GM21528 (cell line): ENCODE results near the gene CFAP126.
"Not testable (repeated sequence)": the region's sequence is repeated elsewhere in the genome, so short reads cannot be mapped to it uniquely, and the experiment has no call there.

Source experiments
- ATAC-seq: cut with Tn5 transposase; IDR thresholded peaks from one replicate; pipeline ENCODE4 v1.9.1; 2021; ENCODE audit warnings: mild to moderate bottlenecking, moderate library complexity; ENCODE audit not compliant: unreplicated experiment, low FRiP score

The CFAP126 gene, protein sequence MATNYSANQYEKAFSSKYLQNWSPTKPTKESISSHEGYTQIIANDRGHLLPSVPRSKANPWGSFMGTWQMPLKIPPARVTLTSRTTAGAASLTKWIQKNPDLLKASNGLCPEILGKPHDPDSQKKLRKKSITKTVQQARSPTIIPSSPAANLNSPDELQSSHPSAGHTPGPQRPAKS

DNA sequence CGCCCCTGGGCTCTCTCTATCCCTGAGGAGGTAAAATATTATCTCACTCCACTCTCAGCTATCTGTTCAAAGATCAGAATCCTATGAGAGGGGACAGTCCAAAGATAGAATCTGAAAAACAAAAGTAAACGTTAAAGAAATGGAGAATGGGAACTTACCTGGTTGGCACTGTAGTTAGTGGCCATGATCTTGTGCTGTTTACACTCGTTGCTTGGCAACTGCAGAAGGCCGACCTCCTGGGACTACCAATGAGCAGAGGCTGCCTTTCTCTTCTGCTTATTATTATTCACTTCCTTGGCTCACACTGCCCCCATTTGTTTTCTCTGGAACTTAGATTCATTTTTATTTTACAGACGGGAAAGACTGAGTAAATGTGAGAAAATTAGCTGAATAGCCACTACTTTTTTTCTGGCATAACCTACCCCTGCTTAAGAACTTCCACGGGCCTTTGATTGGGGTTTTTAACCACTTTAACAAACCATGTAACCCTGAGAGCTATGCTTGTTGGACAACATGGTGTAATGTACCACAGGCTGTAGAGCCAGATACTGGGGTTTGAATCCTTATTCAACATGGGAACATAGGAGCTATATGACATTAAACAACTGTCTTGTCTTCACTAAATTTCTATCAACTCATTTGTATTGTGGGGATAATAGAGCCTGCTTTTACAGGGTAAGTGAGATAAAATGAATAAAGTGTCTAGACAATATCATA is at the start of gene CFAP126:
CFAP126 (minus strand) TSS at position 193 of the 717 bp plus-strand sequence; CDS start at position 185, 8 bp downstream.
- ATAC-seq: peak; percentile 86

DNA sequence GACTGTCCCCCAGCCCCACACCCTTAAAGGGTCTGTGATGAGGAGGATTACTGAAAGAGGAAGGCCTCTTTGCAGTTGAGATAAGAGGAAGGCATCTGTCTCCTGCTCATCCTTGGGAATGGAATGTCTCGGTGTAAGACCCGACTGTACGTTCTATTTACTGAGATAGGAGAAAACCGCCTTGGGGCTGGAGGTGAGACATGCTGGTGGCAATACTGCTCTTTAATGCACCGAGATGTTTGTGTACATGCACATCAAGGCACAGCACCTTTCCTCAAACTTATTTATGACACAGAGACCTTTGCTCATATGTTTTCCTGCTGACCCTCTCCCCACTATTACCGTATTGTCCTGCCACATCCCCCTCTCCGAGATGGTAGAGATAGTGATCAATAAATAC is 45.4 kb upstream of the CFAP126 start:
- ATAC-seq: not testable (repeated sequence)

DNA sequence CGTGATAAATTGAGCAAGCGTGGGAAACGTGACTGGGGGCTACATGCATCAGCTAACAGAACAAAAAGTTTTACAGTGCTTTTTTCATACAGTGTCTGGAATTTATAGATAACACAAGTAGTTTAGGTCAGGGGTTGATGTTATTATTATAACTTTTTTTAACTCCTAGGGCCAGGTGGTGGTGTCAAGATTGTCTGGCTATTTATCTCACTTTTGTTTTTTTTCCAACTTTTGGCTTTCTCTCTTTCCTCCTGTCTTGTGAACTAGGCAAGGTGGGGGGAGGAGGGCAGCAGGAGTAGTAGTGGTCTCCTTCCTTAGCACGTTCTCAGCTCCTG is 42.9 kb upstream of the CFAP126 start:
- ATAC-seq: not testable (repeated sequence)

DNA sequence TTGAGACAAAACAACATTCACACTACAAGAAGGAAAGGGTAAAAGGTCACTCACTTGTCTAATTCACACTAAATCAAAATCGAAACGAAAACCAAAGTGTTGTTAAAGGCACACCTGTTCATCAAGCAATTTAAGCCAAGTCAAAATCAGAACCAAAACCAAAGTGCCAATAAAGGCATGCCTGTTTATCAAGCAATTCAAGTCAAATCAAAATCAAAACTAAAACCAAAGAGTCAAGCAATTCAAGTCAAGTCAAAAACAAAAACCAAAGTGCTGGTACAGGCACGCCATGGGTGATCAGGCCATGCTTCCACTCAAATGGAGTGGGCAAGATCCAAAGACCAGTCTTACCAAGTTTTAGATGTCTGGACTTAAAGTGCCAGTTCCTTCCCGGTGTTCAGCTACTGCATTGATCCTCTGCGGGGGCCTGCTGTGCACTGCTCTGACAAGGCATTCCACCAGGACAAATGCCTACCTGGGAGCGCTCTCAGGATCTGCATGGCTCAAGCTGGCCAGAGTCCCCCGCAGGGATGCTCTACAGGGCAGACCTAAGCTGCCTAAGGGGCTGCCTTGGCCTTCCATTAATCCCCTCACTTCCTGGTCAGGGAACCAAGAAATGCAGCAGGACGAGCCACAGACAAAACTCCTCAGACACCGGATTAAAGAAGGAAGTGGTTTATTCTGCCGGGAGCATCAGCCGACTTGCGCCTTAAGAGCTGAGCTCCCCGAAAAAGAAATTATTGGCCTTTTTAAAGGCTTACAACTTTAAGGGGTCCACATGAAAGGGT is 42.4 kb upstream of the CFAP126 start:
- not testable (repeated sequence) for ATAC-seq

DNA sequence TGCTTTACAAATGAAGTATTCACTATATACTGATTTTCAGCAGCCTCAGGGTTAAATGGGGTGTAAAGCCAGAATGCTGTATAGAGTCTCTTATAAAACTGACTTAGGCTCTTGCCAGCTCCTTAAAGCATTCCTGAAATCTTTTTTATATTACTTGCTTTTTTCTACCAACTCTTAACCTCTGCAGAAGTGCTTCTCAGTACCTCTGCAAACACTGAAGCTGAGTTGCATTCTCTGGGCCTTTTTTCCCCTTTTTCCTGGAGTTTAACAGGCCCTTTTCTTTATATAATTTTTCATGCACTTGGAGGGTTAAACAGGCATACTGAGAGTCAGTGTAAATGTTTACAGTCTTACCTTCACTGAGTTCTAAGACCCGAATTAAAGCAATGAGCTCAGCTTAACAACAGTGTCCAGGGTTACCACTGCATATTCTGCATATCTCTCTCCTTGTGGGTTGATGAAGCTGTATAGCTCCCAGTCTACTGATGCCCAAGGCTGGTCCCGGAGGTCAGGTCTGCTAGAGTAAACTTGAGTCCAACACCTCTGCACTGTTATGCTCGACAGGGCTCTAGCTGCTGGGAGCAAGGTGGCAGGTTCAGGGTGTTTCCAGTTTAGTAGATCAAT is 40.9 kb upstream of the CFAP126 start:
- no peak for ATAC-seq

DNA sequence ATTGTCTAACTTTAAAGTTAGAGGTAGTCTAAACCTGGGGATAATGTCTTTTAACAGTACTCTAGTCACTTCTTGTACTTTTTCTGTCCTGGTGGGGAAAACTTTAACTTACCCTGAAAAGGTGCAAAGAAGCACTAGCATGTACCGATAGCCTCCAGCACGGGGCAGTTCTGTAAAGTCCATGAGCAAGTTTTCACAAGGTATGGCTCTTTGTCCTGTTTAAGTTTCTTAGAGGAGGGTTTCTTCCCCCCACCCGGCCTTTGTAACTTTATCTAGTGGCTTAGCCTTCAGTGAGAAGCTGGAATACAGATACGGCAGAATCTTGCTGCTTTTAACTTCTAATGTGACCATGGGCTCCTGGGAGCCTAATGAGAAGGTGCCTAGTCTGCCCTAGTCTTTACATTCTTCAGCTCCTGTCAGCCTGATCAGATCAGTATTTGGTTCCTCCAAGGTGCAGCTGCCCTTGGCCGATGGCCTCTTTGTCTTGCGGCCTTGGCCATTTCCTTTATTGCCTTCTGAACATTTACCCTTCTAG is 39.8 kb upstream of the CFAP126 start:
- ATAC-seq: no peak

DNA sequence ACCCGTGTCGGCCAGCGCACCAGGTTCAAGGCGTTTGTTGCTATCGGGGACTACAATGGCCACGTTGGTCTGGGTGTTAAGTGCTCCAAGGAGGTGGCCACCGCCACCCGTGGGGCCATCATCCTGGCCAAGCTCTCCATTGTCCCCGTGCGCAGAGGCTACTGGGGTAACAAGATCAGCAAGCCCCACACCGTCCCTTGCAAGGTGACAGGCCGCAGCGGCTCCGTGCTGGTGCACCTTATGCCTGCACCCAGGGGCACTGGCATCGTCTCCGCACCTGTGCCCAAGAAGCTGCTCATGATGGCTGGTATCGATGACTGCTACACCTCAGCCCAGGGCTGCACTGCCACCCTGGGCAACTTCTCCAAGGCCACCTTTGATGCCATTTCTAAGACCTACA is 38.9 kb upstream of the CFAP126 start:
- ATAC-seq: not testable (repeated sequence)

DNA sequence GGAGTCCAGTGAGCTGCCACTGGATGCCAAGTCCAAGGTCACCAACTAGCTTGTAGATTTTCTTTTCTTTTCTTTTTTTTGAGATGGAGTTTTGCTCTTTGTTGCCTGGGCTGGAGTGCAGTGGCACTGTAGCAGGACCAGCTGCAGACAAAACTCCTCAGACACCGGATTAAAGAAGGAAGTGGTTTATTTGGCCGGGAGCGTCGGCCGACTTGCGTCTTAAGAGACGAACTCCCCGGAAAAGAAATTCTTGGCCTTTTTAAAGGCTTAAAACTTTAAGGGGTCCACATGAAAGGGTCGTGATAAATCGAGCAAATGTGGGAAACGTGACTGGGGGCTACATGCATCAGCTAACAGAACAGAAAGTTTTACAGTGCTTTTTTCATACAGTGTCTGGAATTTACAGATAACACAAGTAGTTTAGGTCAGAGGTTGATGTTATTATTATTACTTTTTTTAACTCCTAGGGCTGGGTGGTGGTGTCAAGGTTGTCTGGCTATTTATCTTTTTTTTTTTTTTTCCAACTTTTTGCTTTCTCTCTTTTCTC is 36.4 kb upstream of the CFAP126 start:
- no peak for ATAC-seq

DNA sequence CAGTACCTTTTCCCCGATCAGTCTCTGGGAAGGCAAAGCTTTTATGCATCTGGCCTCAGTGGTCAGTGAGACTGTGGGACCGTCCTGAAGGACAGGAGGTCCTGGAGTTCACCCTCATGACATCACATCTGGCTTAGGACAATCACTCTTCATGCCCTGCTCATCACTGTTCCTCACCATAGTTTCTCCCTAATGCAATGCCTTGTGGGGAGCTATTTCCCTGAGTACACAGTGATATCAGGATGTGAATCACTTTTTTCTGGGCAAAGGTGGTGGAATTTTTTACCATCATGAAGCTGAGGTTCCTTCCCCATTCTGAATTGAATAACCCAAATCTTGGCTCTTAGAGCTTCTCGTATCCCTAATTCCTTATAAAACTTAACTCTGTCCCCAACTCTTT is 34.8 kb upstream of the CFAP126 start:
- ATAC-seq: no peak

DNA sequence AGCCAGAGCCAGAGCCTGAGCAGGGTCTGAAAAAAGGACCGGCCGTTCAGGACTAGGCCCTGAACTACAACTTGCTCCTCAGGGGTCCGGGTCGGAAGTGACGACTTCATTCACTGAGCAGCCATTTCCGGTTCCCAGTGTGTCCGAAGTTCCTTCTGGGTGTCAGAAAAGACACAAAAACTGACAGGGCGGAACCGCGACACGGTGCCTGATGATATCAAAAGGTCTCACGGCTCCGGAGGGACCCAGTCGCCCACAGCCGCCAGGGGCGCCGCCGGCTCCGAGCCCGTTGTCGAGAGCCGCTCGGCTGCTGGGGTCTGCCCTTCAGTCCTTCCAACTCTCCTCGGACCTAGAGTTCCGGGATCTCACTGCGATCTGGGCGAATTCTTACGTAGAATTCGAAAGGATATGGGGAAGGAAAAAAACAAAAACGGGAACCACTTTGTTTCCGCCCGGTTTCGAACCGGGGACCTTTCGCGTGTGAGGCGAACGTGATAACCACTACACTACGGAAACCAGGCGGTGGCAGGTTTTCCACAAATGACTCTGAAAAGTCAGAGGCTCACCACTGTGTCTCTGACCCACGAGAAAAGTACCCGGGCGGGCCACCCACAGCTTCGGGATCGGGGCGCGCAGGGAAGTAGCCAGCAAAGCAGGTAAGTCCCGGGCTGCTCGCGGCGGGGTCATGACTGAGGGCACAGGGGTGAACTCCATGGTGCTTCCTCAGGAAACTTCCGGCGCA is 31.8 kb upstream of the CFAP126 start:
- peak; percentile 72 for ATAC-seq

DNA sequence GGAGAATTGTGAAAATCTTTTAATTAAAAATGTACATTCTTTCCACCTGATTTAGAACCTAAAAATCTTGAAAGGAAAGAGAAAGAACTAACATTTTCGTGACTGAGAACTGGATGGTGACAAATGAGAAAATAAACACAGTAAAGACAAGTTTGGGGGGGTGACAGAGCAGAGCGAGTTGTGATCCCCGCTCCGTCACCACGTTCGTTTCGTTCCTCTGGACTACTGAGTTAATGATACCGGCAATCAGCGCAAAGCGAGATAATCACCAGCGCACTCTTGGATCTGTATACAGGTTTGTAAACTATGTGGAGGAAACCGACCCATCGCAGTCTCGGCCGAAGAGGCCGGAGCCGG is 31.2 kb upstream of the CFAP126 start:
- ATAC-seq: no peak

DNA sequence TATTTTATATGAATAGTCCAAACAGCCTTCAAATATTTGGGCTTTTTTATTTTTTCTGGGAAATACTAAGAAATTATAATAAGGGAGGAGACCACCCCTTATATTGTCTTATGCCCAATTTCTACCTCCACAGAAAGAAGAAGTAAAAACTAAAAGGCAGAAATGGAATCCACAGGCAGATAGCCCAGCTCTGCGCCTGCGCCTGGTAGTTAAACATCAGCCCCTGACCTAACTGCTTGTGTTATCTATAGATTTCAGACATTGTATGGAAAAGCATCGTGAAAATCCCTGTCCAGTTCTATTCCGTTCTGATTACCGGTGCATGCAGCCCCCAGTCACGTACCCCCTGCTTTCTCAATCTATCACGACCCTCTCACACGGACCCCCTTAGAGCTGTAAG is 29.4 kb upstream of the CFAP126 start:
- not testable (repeated sequence) for ATAC-seq

DNA sequence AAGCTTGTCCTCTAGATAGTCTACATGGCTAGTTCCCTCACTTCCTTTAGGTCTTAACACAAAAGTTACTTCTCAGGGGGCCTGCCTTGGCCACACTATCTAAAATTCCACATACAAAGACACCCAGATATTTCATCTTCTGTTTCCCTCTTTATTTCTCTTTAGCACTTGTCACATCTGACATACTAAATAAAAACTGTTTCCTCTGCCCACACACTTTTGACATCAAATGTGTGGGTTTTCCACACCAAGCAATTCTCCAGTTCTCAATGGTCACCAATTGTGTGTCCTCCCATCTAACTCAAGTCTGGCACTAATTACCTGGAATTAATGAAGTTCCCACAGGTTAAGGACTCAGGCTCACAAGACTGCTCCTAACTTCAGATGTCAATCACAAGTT is 25.5 kb upstream of the CFAP126 start:
- ATAC-seq: no peak

DNA sequence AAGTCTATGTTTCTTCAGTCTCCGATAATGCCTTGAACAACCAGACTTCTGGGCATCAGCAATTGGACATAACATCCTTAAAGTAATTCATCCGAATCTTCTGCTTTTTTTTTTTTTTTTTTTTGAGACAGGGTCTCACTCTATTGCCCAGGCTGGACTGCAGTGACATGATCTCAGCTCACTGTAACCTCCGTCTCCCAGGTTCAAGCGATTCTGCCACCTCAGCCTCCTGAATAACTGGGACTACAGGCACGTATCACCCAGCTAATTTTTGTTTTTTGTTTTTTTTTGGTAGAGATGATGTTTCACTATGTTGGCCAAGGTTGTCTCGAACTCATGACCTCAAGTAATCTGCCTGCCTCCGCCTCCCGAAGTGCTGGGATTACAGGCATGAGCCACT is 23.9 kb upstream of the CFAP126 start:
- no peak for ATAC-seq

DNA sequence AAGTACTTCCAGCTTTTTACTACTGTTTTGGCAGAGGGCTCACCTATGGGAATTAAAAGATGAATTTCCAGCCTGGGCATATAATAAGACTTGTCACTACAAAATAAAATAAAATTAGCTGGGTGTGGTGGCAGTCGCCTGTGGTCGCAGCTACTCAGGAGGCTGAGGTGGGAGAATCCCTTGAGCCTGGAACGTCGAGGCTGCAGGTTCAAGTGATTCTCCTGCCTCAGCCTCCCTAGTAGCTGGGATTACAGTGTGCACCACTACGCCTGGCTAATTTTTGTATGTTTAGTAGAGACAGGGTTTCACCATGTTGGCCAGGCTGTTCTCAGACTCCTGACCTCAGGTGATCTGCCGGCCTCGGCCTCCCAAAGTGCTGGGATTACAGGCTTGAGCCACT is 23.5 kb upstream of the CFAP126 start:
- not testable (repeated sequence) for ATAC-seq

DNA sequence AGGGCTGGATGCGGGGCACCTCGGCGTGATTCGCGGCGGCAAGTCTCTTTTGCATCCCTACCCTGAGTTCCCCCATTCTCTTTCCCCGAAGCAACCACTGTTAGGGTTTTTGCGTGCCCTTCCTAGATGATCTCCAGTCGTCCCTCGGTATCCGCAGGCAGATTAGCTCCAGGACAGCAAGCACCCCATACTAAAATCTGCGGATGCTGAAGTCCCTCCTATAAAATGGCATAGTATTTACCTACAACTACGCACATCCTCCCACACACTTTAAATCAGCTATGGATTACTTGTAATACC is 22.8 kb upstream of the CFAP126 start:
- ATAC-seq: no peak

DNA sequence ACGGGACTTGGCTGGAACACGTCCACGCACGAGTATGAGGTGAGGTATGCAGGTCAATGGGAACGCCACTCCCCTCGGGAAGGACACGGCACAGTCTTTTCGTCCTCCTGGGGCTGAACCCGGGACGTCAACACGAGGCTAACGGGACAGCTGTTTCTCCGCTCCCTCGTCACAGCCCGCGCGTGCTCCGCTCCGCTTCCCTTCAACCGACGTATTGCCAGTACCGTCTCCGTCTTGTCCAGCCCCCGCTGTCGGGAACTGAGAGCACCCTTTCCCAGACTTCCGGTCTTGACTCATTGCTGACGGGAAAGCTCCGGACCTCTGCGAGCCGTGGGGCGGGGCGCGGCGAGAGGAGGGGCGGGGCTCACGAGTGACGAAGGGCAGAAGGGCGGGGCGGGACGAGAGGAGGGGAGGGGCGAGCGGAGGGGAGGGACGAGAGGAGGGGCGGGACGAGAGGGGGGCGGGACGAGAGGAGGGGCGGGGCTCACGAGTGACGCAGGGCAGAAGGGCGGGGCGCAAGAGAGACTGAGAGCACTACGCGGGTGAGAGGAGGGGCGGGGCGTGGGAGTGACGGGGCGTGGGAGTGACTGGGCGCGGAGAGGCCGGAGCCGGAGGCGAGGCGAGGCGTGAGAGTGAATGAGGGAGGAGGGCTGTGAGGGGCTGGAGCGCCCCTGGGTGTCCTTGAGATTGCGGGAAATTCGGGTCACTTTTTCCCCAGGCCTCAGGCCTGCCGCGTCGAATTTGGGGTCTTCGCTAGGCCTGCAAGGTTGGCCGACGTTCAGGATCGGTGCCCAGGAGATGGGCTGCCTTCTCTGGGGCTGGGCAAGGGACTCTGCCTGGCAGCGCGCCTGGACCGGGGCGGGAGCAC is 22.2 kb upstream of the CFAP126 start:
- peak; percentile 70 for ATAC-seq

DNA sequence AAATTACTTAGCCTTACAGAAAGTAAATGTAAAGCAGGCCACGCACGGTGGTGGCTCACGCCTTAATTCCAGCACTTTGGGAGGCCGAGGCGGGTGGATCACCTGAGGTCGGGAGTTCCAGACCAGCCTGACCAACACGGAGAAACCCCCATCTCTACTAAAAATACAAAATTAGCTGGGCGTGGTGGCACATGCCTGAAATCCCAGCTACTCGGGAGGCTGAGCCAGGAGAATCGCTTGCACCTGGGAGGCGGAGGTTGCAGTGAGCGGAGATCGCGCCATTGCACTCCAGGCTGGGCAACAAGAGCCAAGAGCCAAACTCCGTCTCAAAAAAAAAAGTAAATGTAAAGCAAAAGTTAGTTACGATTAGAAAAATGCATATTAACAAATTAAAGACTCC is 21.5 kb upstream of the CFAP126 start:
- not testable (repeated sequence) for ATAC-seq

DNA sequence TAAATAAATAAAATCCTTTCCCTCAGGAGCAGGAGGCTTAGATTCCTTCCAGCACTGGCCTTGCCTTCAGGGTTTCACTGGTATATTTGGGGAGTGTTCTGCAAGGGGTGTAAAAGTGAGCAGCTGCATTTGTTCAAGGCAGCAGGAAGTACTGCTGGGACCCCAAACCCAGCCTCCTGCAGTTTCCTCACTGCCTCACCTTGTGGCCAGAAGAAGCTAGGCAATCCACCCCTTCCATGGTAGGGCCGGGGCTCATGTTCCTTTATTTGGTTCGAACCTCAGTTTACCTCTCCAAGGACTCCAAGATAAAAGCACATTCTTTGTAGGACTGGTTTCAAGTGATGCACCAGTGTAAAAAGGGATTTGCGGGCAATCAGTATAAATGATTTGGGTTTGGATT is 21.0 kb upstream of the CFAP126 start:
- ATAC-seq: no peak
